Heart left ventricle (tissue), 13 donors: ENCODE data around the gene PARD3B.

Experiments
- CTCF ChIP-seq, 12 donors: fragments of 200-600 bp; sonication (generic) in 4 of 12; IDR thresholded peaks; one replicate each; pipeline versions ENCODE4 v1.5.0 to v1.8.0; 2018 to 2022; ENCODE audit warnings: antibody characterized with exemption in 12 of 12, mild to moderate bottlenecking in 5 of 12
- POLR2A ChIP-seq, 2 donors: fragments of 450-650 bp; IDR thresholded peaks; one replicate each; pipeline ENCODE4 v1.6.1; 2017; ENCODE audit warnings: antibody characterized with exemption in 2 of 2, mild to moderate bottlenecking in 2 of 2, moderate library complexity in 2 of 2
- donor health status: ischemic (EF 13 %, LVEDD 7.1; RV severe dilation, severe dysfunction).
- donor health status: DM: no; HTN: yes; CAD: no.
- donor health status: DM: no; HTN: no; CAD: no.
- donor health status: ischemic (EF 25% LVEDD 6.9; RV normal size, moderate dysfunction).
- donor health status: ischemic (EF 25% LVEDD 5.7; RV mildly dilated, moderate dysfunction).
- donor health status: ischemic (EF 35%, LVEDD 5.7; RV mildly dilated, moderate dysfunction).
- donor health status: nonischemic (EF 11% LVEDD 7.7; RV severe dilation, severe dysfunction).
- donor health status: DM: yes; HTN: yes; CAD: no.
- donor health status: PGD.
- donor health status: ischemic (EF 29% LVEDD 5.4; RV normal size, mild dysfunction).
- donor health status: nonischemic (EF 23%, LVEDD 6.1; RV moderate dilation, normal function).

- TF ChIP-seq CTCF (IDR thresholded peaks at IDR 0.05) (no peak), POLR2A (IDR thresholded peaks at IDR 0.05) (no peak)
Measured at GRCh38 chr2:204663816-204664425, 118.6 kb downstream of the PARD3B start.
